PFSK-1 (cell line): ENCODE data around the gene PDYN.

ENCODE experiments used
- POLR2AphosphoS5 ChIP-seq: IDR thresholded peaks from 2 replicates; pipeline ENCODE4 v1.6.1; 2012; ENCODE audit warnings: low read depth, mild to moderate bottlenecking, control low read depth, low read length, moderate library complexity
- SIN3A ChIP-seq: IDR thresholded peaks from 2 replicates; pipeline ENCODE4 v1.6.1; 2012; ENCODE audit warnings: mild to moderate bottlenecking, low read length, moderate library complexity, borderline replicate concordance; ENCODE audit not compliant: insufficient read depth
- TAF1 ChIP-seq: IDR thresholded peaks from 2 replicates; pipeline ENCODE4 v1.6.1; 2012; ENCODE audit warnings: low read length, control low read depth, borderline replicate concordance; ENCODE audit not compliant: insufficient read depth
- TF ChIP-seq, protein P1 (sequence below), 2 experiments: IDR thresholded peaks; 2 replicates each; pipeline versions ENCODE4 v1.6.1 to v1.8.0; 2011 to 2012; ENCODE audit warnings: low read depth in 2 of 2, low read length in 2 of 2, control low read depth in 1 of 2, inconsistent platforms in 1 of 2, mild to moderate bottlenecking in 1 of 2, moderate library complexity in 1 of 2; ENCODE audit not compliant: insufficient read depth in 1 of 2

DNA sequence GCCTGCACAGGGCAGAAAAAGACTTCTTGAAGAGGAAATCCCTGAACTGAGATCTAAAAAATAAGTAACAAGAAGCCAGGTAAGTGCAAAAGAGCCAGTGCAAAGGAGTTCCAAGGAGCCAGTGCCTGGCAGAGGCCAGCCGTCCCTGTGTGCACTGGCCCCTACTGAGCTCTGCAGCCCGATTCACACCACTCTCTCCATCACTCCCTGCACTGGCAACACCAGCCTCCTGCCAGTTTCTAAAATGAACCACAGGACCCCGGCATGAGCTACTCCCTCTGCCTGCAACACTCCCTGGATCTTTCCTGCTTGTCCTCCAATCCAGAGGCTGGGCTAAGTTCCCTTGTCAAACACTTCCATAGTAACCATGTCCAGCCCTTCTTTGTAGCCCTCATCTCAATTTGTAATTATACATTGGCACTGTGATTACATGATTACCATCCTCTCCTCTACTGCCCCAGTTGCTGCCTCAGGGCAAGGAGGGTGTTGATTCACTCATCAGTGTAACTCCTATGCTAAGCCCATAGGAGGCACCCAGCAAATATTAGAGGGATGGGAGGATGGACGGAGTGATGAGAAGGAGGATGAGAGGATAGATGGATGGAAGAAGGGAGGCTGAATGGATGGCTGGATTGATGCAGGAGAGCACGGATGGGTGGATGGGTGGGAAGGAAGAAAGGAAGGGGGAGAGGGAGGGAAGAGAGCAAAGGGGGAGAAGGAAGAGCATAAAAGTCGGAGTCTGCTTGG is 49.3 kb downstream of the PDYN start:
- TF ChIP-seq, protein P1, sequence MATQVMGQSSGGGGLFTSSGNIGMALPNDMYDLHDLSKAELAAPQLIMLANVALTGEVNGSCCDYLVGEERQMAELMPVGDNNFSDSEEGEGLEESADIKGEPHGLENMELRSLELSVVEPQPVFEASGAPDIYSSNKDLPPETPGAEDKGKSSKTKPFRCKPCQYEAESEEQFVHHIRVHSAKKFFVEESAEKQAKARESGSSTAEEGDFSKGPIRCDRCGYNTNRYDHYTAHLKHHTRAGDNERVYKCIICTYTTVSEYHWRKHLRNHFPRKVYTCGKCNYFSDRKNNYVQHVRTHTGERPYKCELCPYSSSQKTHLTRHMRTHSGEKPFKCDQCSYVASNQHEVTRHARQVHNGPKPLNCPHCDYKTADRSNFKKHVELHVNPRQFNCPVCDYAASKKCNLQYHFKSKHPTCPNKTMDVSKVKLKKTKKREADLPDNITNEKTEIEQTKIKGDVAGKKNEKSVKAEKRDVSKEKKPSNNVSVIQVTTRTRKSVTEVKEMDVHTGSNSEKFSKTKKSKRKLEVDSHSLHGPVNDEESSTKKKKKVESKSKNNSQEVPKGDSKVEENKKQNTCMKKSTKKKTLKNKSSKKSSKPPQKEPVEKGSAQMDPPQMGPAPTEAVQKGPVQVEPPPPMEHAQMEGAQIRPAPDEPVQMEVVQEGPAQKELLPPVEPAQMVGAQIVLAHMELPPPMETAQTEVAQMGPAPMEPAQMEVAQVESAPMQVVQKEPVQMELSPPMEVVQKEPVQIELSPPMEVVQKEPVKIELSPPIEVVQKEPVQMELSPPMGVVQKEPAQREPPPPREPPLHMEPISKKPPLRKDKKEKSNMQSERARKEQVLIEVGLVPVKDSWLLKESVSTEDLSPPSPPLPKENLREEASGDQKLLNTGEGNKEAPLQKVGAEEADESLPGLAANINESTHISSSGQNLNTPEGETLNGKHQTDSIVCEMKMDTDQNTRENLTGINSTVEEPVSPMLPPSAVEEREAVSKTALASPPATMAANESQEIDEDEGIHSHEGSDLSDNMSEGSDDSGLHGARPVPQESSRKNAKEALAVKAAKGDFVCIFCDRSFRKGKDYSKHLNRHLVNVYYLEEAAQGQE (IDR thresholded peaks at IDR 0.05; ENCODE audit: insufficient read depth in 1 of 2, low read depth in 2 of 2, low read length in 2 of 2), result no peak
- no peak for TF ChIP-seq POLR2AphosphoS5
- TF ChIP-seq TAF1, result no peak
- no peak for TF ChIP-seq SIN3A
